Karpas-422 (cell line): Measurements from ENCODE around the gene MEGF6. TPM values are rescaled to one million over a fixed set of nuclear protein-coding genes. Genes with fewer than 3 reads are reported as not detected.

Experiments used
- DNase-seq: peaks from one replicate; pipeline ENCODE4 v3.0.0-alpha.2; 2015
- H2AFZ ChIP-seq: fragments of 200-600 bp; sonication (generic); 2 replicates; pipeline ENCODE4 v1.6.1; 2014; ENCODE audit warnings: antibody characterized with exemption, low read length, mixed read lengths
- H3K27ac ChIP-seq: fragments of 200-600 bp; sonication (generic); 2 replicates; pipeline ENCODE4 v1.5.1; 2014; ENCODE audit warnings: mild to moderate bottlenecking, low read length, moderate library complexity
- H3K27me3 ChIP-seq: fragments of 200-600 bp; sonication (generic); 2 replicates; pipeline ENCODE4 v1.6.1; 2014; ENCODE audit warnings: low read length, mixed read lengths
- H3K36me3 ChIP-seq: fragments of 200-600 bp; sonication (generic); 2 replicates; pipeline ENCODE4 v1.6.1; 2014; ENCODE audit warnings: low read length, mixed read lengths; ENCODE audit not compliant: insufficient read depth
- H3K4me1 ChIP-seq: fragments of 200-600 bp; sonication (generic); 2 replicates; pipeline ENCODE4 v1.6.1; 2014; ENCODE audit warnings: mild to moderate bottlenecking, low read length, mixed read lengths
- H3K4me2 ChIP-seq: fragments of 200-600 bp; sonication (generic); 2 replicates; pipeline ENCODE4 v1.6.1; 2014; ENCODE audit warnings: low read length, low read depth, mild to moderate bottlenecking; ENCODE audit not compliant: poor library complexity, severe bottlenecking
- H3K4me3 ChIP-seq: fragments of 200-600 bp; sonication (generic); 2 replicates; pipeline ENCODE4 v1.5.1; 2014; ENCODE audit warnings: mild to moderate bottlenecking, antibody characterized with exemption, low read length, mixed read lengths
- H3K79me2 ChIP-seq: fragments of 200-600 bp; sonication (generic); 2 replicates; pipeline ENCODE4 v1.6.1; 2014; ENCODE audit warnings: mild to moderate bottlenecking, low read length, mixed read lengths
- H3K9ac ChIP-seq: fragments of 200-600 bp; sonication (generic); 2 replicates; pipeline ENCODE4 v1.6.0; 2014; ENCODE audit warnings: low read length
- H3K9me2 ChIP-seq: fragments of 200-600 bp; sonication (generic), shearing (Covaris generic); replicated peaks from 2 replicates; pipeline ENCODE4 v1.6.0; 2014; ENCODE audit warnings: mild to moderate bottlenecking, low read length, moderate library complexity; ENCODE audit not compliant: insufficient read depth
- H3K9me3 ChIP-seq: fragments of 300-700, 200-600 bp; sonication (generic); 2 replicates; pipeline ENCODE4 v1.6.1; 2014; ENCODE audit warnings: low read length, mixed read lengths
- H4K20me1 ChIP-seq: fragments of 200-600 bp; sonication (generic); 2 replicates; pipeline ENCODE4 v1.6.1; 2014; ENCODE audit warnings: mild to moderate bottlenecking, antibody characterized with exemption, low read length, low read depth; ENCODE audit not compliant: insufficient read depth
- total RNA-seq: library from RNA; depleted of rRNA; stranded (reverse); fragments of >200 nt; shearing (Covaris generic); gene quantifications from 2 replicates; pipeline ENCODE4 v1.2.3, GENCODE V29; 2014; ENCODE audit warnings: low replicate concordance

MEGF6 gene
- total RNA-seq, 1 experiment from 2014 or later, result not detected

DNA sequence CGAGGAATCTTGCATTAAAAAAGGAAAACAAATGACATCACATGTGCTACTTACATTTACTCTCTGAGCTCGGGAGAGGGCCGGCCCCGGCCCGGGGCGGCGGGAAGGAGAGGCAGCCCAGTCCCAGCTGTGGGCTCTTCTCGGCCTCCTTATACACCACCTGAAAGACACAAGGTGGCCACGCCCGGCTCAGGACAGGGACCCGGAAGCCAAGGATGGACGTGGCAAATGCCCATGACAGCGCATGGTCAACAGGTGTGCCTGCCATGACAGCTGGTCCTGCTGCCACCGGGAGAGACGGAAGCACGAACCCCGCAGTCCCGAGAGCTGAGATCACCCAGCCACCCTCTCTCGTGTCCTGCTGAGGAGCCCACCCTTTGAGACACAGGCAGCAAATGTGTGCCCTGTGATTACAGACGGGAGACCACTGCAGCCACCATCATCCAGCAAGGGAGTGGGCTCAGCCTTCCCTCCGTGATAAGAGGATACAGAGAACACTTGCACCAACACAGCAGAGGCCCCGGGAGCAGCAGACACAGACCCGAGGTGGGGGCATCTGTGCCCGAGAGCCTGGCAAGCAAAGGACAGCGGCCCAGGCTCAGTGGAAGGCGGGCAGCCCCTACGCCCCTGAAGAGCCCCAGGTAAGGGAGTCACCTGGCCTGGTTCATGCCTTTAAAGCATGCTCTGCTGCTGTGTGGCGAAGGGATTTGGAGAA, 22.2 kb upstream of the MEGF6 start:
- Histone ChIP-seq H2AFZ (no peak overlapping the region), H3K79me2 (no peaks in the 10 kb centered on the region), H3K27me3 (no peaks in the 10 kb centered on the region), H3K4me3 (no peak overlapping the region), H4K20me1 (no peaks in the 10 kb centered on the region), H3K27ac (no peak overlapping the region), H3K36me3 (peaks cover 3% of the 10 kb centered on the region; the same call in 1 of the 2 replicates), H3K4me1 (no peaks in the 10 kb centered on the region), H3K9ac (no peak overlapping the region), H3K4me2 (no peak overlapping the region), H3K9me3 (no peaks in the 10 kb centered on the region), H3K9me2 (no peaks in the 10 kb centered on the region)
- DNase-seq, result no peak

DNA sequence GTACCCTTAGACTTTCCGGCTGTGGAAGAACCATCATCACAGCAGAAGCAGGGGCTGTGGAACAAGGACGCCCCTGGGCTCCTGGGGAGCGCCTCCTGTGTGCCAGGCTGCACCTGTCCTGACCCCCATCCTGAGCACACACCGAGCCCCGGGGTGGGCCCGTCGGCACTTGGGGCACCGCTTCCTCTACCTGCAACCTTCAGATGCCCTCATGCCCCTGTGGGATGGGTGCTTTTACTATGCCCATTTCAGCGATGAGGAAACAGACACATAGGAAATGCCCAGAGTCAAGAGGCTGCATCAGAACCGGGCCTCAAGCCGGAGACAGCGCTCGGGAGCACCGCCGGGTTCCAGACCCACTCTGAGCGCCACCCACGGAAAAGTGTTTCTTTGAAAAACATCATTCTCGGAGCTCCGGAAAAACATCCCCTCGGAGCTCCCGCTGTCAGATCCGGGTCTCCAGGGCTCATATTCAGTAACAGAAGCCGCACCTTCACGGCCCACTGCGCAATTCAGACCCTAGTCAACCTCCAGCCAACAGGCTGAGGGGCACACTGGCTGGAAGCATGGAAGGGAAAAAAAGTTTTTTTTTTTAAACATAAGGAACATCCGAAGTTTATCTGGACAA, 21.5 kb upstream of the MEGF6 start:
- Histone ChIP-seq H3K79me2 (no peaks in the 10 kb centered on the region), H4K20me1 (no peaks in the 10 kb centered on the region), H3K4me3 (no peak overlapping the region), H3K9me2 (no peaks in the 10 kb centered on the region), H3K9me3 (no peaks in the 10 kb centered on the region), H3K4me1 (no peaks in the 10 kb centered on the region), H3K9ac (no peak overlapping the region), H3K27me3 (no peaks in the 10 kb centered on the region), H3K36me3 (peaks cover 3% of the 10 kb centered on the region; the same call in 1 of the 2 replicates), H3K4me2 (no peak overlapping the region), H3K27ac (no peak overlapping the region), H2AFZ (no peak overlapping the region)
- DNase-seq, result no peak

DNA sequence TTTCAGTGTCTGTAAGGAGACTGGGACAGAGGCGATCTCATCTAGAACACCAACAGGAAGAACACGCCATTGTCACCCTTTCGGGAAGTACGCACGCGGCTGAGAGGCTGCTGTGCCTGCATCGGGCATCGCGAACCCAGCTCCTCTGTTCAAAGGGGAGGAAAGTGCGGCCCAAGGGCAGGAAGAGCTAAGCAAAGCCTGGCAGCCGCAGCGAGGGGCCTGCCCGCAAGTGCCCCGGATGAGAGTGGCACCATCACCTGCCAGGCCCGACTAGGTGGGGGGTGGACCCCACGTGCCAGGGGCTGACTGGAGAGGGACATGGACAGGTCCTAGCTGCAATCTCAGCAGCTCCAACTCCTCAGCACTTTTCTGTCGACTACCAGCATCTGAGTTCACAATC, 21.0 kb upstream of the MEGF6 start:
- no peaks in the 10 kb centered on the region for H3K9me3 ChIP-seq
- no peaks in the 10 kb centered on the region for H3K4me1 ChIP-seq
- H3K36me3 ChIP-seq, result peaks cover 3% of the 10 kb centered on the region; the same call in 1 of the 2 replicates
- no peaks in the 10 kb centered on the region for H3K79me2 ChIP-seq
- H3K4me3 ChIP-seq, result no peak overlapping the region
- no peaks in the 10 kb centered on the region for H4K20me1 ChIP-seq
- DNase-seq, result no peak
- no peak overlapping the region for H3K27ac ChIP-seq
- H2AFZ ChIP-seq, result no peak overlapping the region
- no peaks in the 10 kb centered on the region for H3K9me2 ChIP-seq
- no peaks in the 10 kb centered on the region for H3K27me3 ChIP-seq
- no peak overlapping the region for H3K4me2 ChIP-seq
- no peak overlapping the region for H3K9ac ChIP-seq

DNA sequence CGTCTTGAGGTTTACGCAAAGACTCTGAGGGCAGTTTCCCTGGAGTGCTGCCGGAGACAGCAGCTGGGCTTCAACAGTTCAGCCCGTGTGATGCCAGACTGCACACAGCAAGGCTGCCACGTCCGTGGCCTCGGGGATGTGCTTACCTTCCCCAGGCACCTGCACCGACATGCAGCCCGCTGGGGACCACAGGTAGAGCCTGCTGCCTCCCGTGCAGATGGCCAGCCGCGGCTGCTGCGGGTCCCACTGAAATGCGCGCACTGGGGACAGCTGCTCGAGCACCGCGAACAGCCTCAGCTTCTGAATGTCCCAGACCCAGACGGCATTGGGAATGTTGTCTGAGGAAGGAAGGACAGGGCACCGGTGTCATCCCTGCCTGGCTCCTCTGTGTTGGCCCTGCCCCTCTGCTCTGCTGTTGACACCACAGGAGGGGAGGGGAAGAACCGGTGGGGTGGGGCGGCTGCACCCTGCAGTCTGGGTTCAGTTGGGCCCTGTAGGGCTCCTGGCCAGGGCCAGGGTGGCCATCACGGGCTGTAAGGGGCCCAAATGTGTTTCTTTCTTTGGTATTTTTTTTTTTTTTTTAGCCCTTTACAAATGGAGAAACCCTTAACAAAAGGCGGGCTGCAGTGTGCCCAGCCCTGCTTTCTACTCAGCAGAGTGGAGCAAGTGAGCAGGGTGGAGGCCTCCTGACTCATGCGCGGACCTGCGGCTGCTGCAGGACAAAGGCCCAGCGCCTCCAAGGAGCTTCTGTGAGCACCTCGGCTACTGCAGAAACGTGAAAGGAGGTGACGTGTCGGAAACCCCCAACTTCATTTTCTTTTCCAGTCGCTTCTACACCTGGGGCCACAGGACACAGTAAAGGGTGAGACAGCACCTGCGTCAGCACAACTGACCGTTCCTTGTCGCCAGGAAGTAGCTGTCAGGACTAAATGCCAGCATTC, 20.3 kb upstream of the MEGF6 start:
- Histone ChIP-seq H4K20me1 (no peaks in the 10 kb centered on the region), H3K27me3 (no peaks in the 10 kb centered on the region), H3K27ac (no peak overlapping the region), H3K4me1 (no peaks in the 10 kb centered on the region), H3K4me3 (no peak overlapping the region), H3K9me2 (no peaks in the 10 kb centered on the region), H2AFZ (no peak overlapping the region), H3K79me2 (no peaks in the 10 kb centered on the region), H3K9me3 (no peaks in the 10 kb centered on the region), H3K9ac (no peak overlapping the region), H3K36me3 (peaks cover 3% of the 10 kb centered on the region; the same call in 1 of the 2 replicates), H3K4me2 (no peak overlapping the region)
- DNase-seq, result no peak

DNA sequence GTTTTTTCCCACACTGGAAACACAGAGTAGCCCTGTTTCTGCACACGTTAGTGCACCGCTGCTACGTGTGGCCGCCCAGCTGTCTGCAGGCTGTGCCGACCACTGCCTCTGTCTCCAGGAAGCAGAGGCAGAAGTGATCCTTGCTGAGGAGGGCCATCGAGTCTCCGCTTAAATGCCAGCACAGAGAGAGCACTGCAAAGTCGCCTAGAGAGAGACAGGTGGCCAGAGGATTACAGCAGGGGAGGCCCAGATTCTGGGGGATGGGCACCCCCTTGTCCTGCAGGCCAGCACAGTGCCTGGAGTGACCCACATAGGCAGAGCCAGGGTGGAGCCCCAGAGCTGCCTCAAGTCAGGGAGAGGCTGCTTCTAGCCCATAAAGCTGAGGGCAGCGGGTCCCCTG, 19.6 kb upstream of the MEGF6 start:
- H3K27me3 ChIP-seq, result no peaks in the 10 kb centered on the region
- no peak overlapping the region for H3K4me3 ChIP-seq
- H3K79me2 ChIP-seq, result peaks cover 3% of the 10 kb centered on the region; the same call in 1 of the 2 replicates
- no peaks in the 10 kb centered on the region for H3K9me2 ChIP-seq
- H3K4me1 ChIP-seq, result peaks cover 3% of the 10 kb centered on the region
- H3K4me2 ChIP-seq, result no peak overlapping the region
- H3K27ac ChIP-seq, result no peak overlapping the region
- H3K9me3 ChIP-seq, result no peaks in the 10 kb centered on the region
- H4K20me1 ChIP-seq, result no peaks in the 10 kb centered on the region
- peaks cover 3% of the 10 kb centered on the region; the same call in 1 of the 2 replicates for H3K36me3 ChIP-seq
- DNase-seq, result no peak
- H3K9ac ChIP-seq, result no peak overlapping the region
- no peak overlapping the region for H2AFZ ChIP-seq

DNA sequence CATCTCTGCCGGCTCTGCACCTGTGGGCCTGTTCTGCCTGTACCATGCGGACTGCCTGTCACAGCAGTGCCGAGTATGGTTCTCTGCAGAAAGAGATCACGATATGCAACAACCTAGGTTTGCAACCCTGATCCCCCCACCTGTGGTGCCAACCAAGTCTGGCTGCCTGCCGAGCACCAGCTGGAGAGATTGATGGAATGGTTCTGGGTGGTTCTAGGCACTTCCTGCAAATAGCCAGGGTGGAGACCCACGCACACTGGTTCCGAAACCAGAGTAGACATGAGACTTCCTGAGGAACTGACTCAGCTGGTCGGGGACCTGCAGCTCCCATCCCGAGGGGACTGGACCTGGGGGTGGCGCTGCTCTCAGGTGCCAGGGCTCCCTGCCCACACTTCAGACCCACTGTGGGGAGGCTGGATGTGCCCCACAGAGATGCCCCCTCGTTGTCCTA, 18.9 kb upstream of the MEGF6 start:
- Histone ChIP-seq H3K79me2 (peaks cover 9% of the 10 kb centered on the region), H3K4me2 (no peak overlapping the region), H4K20me1 (no peaks in the 10 kb centered on the region), H2AFZ (no peak overlapping the region), H3K4me3 (no peak overlapping the region), H3K36me3 (peaks cover 3% of the 10 kb centered on the region; the same call in 1 of the 2 replicates), H3K4me1 (peaks cover 8% of the 10 kb centered on the region), H3K27ac (no peak overlapping the region), H3K9me3 (no peaks in the 10 kb centered on the region), H3K9ac (no peak overlapping the region), H3K9me2 (no peaks in the 10 kb centered on the region), H3K27me3 (no peaks in the 10 kb centered on the region)
- no peak for DNase-seq

DNA sequence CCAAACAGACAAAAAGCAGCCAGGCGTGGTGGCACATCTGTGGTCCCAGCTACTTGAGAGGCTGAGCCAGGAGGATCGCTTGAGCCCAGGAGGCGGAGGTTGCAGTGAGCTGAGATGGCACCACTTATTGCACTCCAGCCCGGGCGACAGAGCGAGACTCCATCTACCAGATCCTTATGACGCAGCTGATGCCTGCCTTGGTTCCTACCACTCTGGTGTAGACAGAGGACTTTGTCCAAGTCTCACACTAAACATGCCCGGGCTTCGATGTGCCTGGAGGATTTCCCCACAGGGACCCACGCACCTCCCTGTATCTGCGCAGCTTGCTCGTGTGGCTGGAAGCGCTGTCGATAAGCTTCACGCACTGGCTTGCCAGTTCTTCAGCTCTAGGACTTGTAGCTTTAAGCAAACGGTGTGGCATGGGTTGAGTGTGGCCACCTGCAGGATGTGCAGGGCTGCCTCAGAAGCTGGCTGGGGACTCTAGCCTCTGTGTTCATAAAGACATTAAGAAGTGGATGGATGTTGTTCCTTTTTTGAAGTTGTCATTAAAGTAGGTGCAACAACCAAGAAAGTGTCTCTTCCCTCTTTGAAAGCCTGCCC, 18.4 kb upstream of the MEGF6 start:
- Histone ChIP-seq H3K27me3 (no peaks in the 10 kb centered on the region), H3K4me1 (peaks cover 8% of the 10 kb centered on the region), H3K4me3 (no peak overlapping the region), H3K36me3 (no peaks in the 10 kb centered on the region), H3K79me2 (peaks cover 9% of the 10 kb centered on the region), H3K27ac (no peak overlapping the region), H2AFZ (no peak overlapping the region), H3K9ac (no peak overlapping the region), H3K9me2 (no peaks in the 10 kb centered on the region), H3K9me3 (no peaks in the 10 kb centered on the region), H4K20me1 (no peaks in the 10 kb centered on the region), H3K4me2 (no peak overlapping the region)
- no peak for DNase-seq
